Measurements from ENCODE around the gene DCTPP1.
A peak's percentile ranks its signal among the peaks of the same experiment; 100 is the strongest.

Gene DCTPP1

DNA sequence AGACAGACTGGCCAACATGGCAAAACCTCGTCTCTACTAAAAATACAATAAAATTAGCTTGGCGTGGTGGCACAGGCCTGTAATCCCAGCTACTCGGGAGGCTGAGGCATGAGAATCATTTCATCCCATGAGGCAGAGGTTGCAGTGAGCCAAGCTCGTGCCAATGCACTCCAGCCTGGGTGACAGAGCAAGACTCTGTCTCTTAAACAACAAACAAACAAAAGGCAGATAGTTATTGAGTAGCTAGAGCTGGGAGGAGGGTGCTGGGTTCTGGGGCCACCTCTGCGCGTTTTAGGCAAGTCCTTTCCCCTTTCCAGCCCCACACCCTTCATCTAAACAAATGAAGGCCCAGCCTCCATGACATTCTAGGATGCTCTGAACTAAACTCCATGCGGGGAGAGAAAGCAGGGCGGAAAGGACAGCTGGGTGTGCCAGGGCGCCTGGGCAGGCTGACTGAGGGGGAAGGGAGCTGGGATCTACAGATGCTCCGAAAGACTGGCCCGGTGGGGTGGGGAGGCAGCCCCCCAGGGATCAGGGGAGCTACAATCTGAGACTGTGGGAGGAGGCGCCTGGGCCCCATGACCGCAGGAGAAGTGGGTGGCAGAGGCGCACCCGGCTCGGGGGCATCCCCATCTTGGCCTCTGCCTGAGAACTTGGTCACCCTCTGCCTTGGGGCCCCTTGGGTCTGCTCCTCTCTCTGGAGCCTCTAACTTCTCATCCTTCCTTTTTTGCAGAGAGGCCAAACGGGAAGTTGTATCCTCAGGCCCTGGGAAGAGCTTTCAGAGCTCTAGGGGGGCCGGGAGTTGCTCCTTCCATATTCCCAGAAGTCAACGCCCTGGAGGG is 43.6 kb upstream of the DCTPP1 start:
- H3K4me1 ChIP-seq (ENCODE audit: insufficient read depth, low read length, severe bottlenecking): peaks cover 56% of the 10 kb centered on the region
- no peaks in the 10 kb centered on the region for H3K79me2 ChIP-seq (ENCODE audit: insufficient read depth, low read length)
- H3K27me3 ChIP-seq (ENCODE audit: insufficient read depth, low read length): no peaks in the 10 kb centered on the region
- H3K9me3 ChIP-seq (ENCODE audit: low read length): no peaks in the 10 kb centered on the region
- no peak overlapping the region for H2AFZ ChIP-seq (ENCODE audit: low read length)
- peaks cover 26% of the 10 kb centered on the region for H3K36me3 ChIP-seq (ENCODE audit: insufficient read depth, low read length)
- H3K4me2 ChIP-seq (ENCODE audit: low read length): peak overlapping the region; percentile 92
- TF ChIP-seq, protein P1, sequence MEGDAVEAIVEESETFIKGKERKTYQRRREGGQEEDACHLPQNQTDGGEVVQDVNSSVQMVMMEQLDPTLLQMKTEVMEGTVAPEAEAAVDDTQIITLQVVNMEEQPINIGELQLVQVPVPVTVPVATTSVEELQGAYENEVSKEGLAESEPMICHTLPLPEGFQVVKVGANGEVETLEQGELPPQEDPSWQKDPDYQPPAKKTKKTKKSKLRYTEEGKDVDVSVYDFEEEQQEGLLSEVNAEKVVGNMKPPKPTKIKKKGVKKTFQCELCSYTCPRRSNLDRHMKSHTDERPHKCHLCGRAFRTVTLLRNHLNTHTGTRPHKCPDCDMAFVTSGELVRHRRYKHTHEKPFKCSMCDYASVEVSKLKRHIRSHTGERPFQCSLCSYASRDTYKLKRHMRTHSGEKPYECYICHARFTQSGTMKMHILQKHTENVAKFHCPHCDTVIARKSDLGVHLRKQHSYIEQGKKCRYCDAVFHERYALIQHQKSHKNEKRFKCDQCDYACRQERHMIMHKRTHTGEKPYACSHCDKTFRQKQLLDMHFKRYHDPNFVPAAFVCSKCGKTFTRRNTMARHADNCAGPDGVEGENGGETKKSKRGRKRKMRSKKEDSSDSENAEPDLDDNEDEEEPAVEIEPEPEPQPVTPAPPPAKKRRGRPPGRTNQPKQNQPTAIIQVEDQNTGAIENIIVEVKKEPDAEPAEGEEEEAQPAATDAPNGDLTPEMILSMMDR (IDR thresholded peaks at IDR 0.05; ENCODE audit: low read length): no peak
- TF ChIP-seq EZH2 (IDR thresholded peaks at IDR 0.05; ENCODE audit: borderline replicate concordance, low read length): no peak
- no peaks in the 10 kb centered on the region for H3K9me2 ChIP-seq (ENCODE audit: low read depth, low read length)
- peak overlapping the region; percentile 91 for H3K27ac ChIP-seq (ENCODE audit: low read depth, low read length, poor library complexity, severe bottlenecking)
- peak overlapping the region; percentile 71 for H3K4me3 ChIP-seq (ENCODE audit: low read depth, low read length, poor library complexity, severe bottlenecking)
- 0 out of 2 replicates have a peak, but pooled peaks cover 4% of the 10 kb centered on the region for H3F3A ChIP-seq (ENCODE audit: insufficient read depth, low read length)
- peak overlapping the region; percentile 90 for H3K9ac ChIP-seq (ENCODE audit: low read length)
- no peaks in the 10 kb centered on the region for H4K20me1 ChIP-seq (ENCODE audit: insufficient read depth, low read length)

DNA sequence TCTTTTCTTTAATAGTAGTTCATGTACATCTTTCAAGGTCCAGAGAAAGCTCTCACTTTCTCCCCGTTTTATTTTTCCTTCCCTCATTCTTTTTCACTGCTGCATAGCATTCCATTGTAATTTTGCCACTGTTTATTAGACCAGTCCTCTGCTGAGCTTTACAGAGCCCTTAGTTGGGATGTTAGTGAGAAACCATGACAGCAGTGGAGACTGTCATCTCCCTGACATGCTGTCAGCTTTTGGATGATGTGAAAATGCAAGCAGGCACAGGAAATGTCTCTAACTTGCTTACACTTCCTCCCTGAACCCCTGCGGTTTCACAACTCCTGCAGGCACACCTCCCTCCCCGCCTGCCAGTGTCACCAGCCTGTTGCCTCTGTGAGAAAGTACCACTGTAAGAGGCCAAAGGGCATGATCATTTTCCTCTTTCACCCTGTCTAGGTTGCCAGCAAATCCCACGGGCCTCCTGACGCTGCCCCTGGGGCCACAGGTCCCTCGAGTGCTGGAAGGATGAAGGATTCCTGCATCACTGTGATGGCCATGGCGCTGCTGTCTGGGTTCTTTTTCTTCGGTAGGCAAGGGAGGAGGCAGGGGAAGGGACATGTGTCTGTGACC is 42.6 kb upstream of the DCTPP1 start, which contains the start of gene ITGAL:
ITGAL (plus strand) TSS at position 415 of the 615 bp plus-strand sequence; CDS start at position 511, 96 bp downstream.
- Histone ChIP-seq H3F3A (ENCODE audit: insufficient read depth, low read length) (0 out of 2 replicates have a peak, but pooled peaks cover 4% of the 10 kb centered on the region), H3K36me3 (ENCODE audit: insufficient read depth, low read length) (peaks cover 26% of the 10 kb centered on the region), H4K20me1 (ENCODE audit: insufficient read depth, low read length) (no peaks in the 10 kb centered on the region), H3K27ac (ENCODE audit: low read depth, low read length, poor library complexity, severe bottlenecking) (peak within 1 kb of the TSS; percentile 91), H3K79me2 (ENCODE audit: insufficient read depth, low read length) (no peaks in the 10 kb centered on the region), H2AFZ (ENCODE audit: low read length) (no peak within 1 kb of the TSS), H3K27me3 (ENCODE audit: insufficient read depth, low read length) (no peaks in the 10 kb centered on the region), H3K9me2 (ENCODE audit: low read depth, low read length) (no peaks in the 10 kb centered on the region), H3K4me3 (ENCODE audit: low read depth, low read length, poor library complexity, severe bottlenecking) (peak within 1 kb of the TSS; percentile 71), H3K4me1 (ENCODE audit: insufficient read depth, low read length, severe bottlenecking) (peaks cover 56% of the 10 kb centered on the region), H3K9me3 (ENCODE audit: low read length) (no peaks in the 10 kb centered on the region), H3K4me2 (ENCODE audit: low read length) (peak within 1 kb of the TSS; percentile 92), H3K9ac (ENCODE audit: low read length) (peak within 1 kb of the TSS; percentile 90)
- TF ChIP-seq EZH2 (IDR thresholded peaks at IDR 0.05; ENCODE audit: borderline replicate concordance, low read length): no peak
- TF ChIP-seq, protein P1 (IDR thresholded peaks at IDR 0.05; ENCODE audit: low read length): no peak

DNA sequence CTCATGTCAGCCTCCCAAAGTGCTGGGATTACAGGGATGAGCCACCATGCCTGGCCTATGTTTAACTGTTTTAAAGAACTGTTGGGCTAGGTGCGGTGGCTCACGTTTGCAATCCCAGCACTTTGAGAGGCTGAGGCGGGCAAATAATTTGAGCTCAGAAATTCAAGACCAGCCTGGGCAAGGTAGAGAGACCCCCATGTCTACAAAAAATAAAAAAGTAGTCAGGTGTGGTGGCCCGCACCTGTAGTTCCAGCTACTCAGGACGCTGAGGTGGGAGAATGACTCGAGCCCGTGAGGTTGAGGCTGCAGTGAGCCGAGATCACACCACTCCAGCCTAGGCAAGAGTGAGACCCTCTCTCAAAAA is 40.8 kb upstream of the DCTPP1 start:
- H3F3A ChIP-seq (ENCODE audit: insufficient read depth, low read length): 0 out of 2 replicates have a peak, but pooled peaks cover 4% of the 10 kb centered on the region
- no peaks in the 10 kb centered on the region for H3K9me3 ChIP-seq (ENCODE audit: low read length)
- peaks cover 64% of the 10 kb centered on the region for H3K4me1 ChIP-seq (ENCODE audit: insufficient read depth, low read length, severe bottlenecking)
- H3K79me2 ChIP-seq (ENCODE audit: insufficient read depth, low read length): no peaks in the 10 kb centered on the region
- H3K9ac ChIP-seq (ENCODE audit: low read length): no peak overlapping the region
- H3K4me2 ChIP-seq (ENCODE audit: low read length): 0 out of 2 replicates have a peak overlapping the region, but pooled peaks have one; percentile 11
- TF ChIP-seq, protein P1 (IDR thresholded peaks at IDR 0.05; ENCODE audit: low read length): no peak
- no peak for TF ChIP-seq EZH2 (IDR thresholded peaks at IDR 0.05; ENCODE audit: borderline replicate concordance, low read length)
- no peak overlapping the region for H3K4me3 ChIP-seq (ENCODE audit: low read depth, low read length, poor library complexity, severe bottlenecking)
- H3K9me2 ChIP-seq (ENCODE audit: low read depth, low read length): no peaks in the 10 kb centered on the region
- H3K36me3 ChIP-seq (ENCODE audit: insufficient read depth, low read length): peaks cover 16% of the 10 kb centered on the region
- H2AFZ ChIP-seq (ENCODE audit: low read length): no peak overlapping the region
- no peaks in the 10 kb centered on the region for H3K27me3 ChIP-seq (ENCODE audit: insufficient read depth, low read length)
- no peaks in the 10 kb centered on the region for H4K20me1 ChIP-seq (ENCODE audit: insufficient read depth, low read length)
- peak overlapping the region; percentile 91 for H3K27ac ChIP-seq (ENCODE audit: low read depth, low read length, poor library complexity, severe bottlenecking)

Measured in OCI-LY1 (cell line).